Upper lobe of left lung (tissue), 4 donors: Measurements from ENCODE around the gene JPH4.

Experiments used
- EP300 ChIP-seq, 4 donors: sonication (generic); formaldehyde crosslinking; IDR thresholded peaks; one replicate each; pipeline ENCODE4 v1.5.1; 2017; ENCODE audit warnings: antibody characterized with exemption in 4 of 4, control low read depth in 2 of 4
- POLR2A ChIP-seq, 4 donors: fragments of 450-650 bp; IDR thresholded peaks; one replicate each; pipeline ENCODE4 v1.5.1; 2016 to 2017; ENCODE audit warnings: antibody characterized with exemption in 4 of 4, mild to moderate bottlenecking in 2 of 4
- TF ChIP-seq, protein P1 (sequence below), 6 experiments: fragments of 450-650 bp in 4 of 6; fragments of 200-600 bp in 2 of 6; sonication (generic) in 2 of 6; IDR thresholded peaks; one replicate each; pipeline ENCODE4 v1.5.1; 2016 to 2019; ENCODE audit warnings: antibody characterized with exemption in 6 of 6

DNA sequence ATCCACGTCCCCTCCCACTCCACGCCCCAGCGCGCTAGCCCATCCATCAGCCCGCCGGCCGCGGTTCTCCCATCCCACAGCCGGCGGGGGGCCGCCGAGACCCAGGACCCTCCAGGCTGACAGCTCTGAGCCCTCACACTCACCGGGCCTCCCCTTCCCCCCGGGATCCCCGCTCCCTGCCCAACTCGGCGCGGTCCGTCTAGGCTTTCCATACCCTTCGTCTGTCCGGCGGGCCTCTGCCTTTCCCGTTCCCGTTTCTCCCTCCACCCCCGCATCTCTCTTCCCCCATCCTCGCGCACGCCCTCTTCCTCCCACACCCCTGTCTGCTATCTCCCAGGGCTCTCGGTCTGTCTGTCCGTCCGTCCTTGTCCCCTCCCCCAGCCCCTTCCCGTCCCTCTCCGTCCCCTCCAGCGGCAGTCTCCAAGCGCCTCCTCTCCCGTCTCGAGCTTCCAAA, 27.8 kb downstream of the JPH4 start:
- TF ChIP-seq, protein P1, sequence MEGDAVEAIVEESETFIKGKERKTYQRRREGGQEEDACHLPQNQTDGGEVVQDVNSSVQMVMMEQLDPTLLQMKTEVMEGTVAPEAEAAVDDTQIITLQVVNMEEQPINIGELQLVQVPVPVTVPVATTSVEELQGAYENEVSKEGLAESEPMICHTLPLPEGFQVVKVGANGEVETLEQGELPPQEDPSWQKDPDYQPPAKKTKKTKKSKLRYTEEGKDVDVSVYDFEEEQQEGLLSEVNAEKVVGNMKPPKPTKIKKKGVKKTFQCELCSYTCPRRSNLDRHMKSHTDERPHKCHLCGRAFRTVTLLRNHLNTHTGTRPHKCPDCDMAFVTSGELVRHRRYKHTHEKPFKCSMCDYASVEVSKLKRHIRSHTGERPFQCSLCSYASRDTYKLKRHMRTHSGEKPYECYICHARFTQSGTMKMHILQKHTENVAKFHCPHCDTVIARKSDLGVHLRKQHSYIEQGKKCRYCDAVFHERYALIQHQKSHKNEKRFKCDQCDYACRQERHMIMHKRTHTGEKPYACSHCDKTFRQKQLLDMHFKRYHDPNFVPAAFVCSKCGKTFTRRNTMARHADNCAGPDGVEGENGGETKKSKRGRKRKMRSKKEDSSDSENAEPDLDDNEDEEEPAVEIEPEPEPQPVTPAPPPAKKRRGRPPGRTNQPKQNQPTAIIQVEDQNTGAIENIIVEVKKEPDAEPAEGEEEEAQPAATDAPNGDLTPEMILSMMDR (IDR thresholded peaks at IDR 0.05), result no peak
- TF ChIP-seq EP300 (IDR thresholded peaks at IDR 0.05) (no peak), POLR2A (IDR thresholded peaks at IDR 0.05) (no peak)
